Esophagus squamous epithelium (tissue), 5 donors: ENCODE results near the gene PYGM. TPM values are rescaled to one million over a fixed set of nuclear protein-coding genes. Genes with fewer than 3 reads are reported as not detected.
A peak's percentile ranks its signal among the peaks of the same experiment; 100 is the strongest.

Experiments used
- DNase-seq: peaks from one replicate; lab custom pipeline; 2025; lab: John Stamatoyannopoulos, UW
- H3K27ac ChIP-seq, 4 donors: fragments of 200-600 bp; sonication (generic); one replicate each; pipeline ENCODE4 v1.5.1; 2016 to 2019; ENCODE audit warnings: mild to moderate bottlenecking in 1 of 4
- H3K27me3 ChIP-seq, 4 donors: fragments of 200-600 bp; sonication (generic); 1 replicate in 3 of 4; 2 replicates in 1 of 4; pipeline versions ENCODE4 v1.5.1 to v1.6.0; 2017 to 2021; ENCODE audit warnings: antibody characterized with exemption in 1 of 4
- H3K36me3 ChIP-seq, 3 donors: fragments of 200-600 bp; sonication (generic); one replicate each; pipeline ENCODE4 v1.5.1; 2016 to 2019
- H3K4me1 ChIP-seq, 3 donors: fragments of 200-600 bp; sonication (generic); one replicate each; pipeline ENCODE4 v1.5.1; 2017 to 2019
- H3K4me3 ChIP-seq, 4 donors: fragments of 200-600 bp; sonication (generic); 1 replicate in 3 of 4; 2 replicates in 1 of 4; pipeline ENCODE4 v1.5.1; 2016 to 2019; ENCODE audit warnings: mild to moderate bottlenecking in 2 of 4, moderate library complexity in 1 of 4
- H3K9me3 ChIP-seq, 3 donors: fragments of 200-600 bp; sonication (generic); one replicate each; pipeline ENCODE4 v1.5.1; 2016 to 2019
- CTCF ChIP-seq, 6 experiments: fragments of 450-650 bp in 4 of 6; fragments of 200-600 bp in 2 of 6; sonication (generic) in 2 of 6; IDR thresholded peaks; one replicate each; pipeline ENCODE4 v1.5.1; 2016 to 2019; ENCODE audit warnings: antibody characterized with exemption in 6 of 6, mild to moderate bottlenecking in 4 of 6, moderate library complexity in 4 of 6
- POLR2A ChIP-seq, 4 donors: fragments of 450-650 bp; IDR thresholded peaks; one replicate each; pipeline ENCODE4 v1.6.1; 2017; ENCODE audit warnings: antibody characterized with exemption in 4 of 4, mild to moderate bottlenecking in 4 of 4, moderate library complexity in 3 of 4
- WGBS, 2 donors: methylation state at CpG; one replicate each; pipeline ENCODE4 v1.1.5; 2018; 5-methylcytosine and 5-hydroxymethylcytosine counted together
- intact Hi-C: fragments of 100-400 bp; cut with DNase I; formaldehyde crosslinking; loops from one replicate; pipeline ENCODE4 v1.15.0; 2022
- total RNA-seq, 4 donors: library from RNA; depleted of rRNA; stranded (reverse); fragments of >200 nt; gene quantifications; one replicate each; pipeline ENCODE4 v1.1.0, GENCODE V29; 2016
- donor health status: DM: yes; HTN: yes; CAD: no.

PYGM gene
- total RNA-seq, 4 donors from 2014 or later = 0.27 to 0.95 (median 0.39) TPM

- Histone ChIP-seq H3K36me3 (no peaks in the 10 kb centered on the region), H3K4me3 (peak overlapping the region; percentile 34 to 77 (median 52)), H3K27me3 (peaks cover 0 to 75% (median 11%) of the 10 kb centered on the region in 4 donors), H3K27ac (peak overlapping the region in 3 of 4 donors; percentile 78 to 95 (median 93)), H3K4me1 (peaks cover 34 to 57% (median 34%) of the 10 kb centered on the region in 3 donors), H3K9me3 (no peaks in the 10 kb centered on the region)
- DNase-seq = no peak
- TF ChIP-seq POLR2A (IDR thresholded peaks at IDR 0.05) (no peak), CTCF (IDR thresholded peaks at IDR 0.05) (no peak)
- intact Hi-C loops = no loop called here
- WGBS, 2 donors = 39 to 50% methylated on average over 19 of the region's 24 CpGs
These were observed 18.2 kb downstream of the PYGM start for GRCh38 chr11:64741375-64742086.

GRCh38 chr11:64739871-64740270, 19.9 kb downstream of the PYGM start:
- 84 to 91% methylated on average over 5 to 6 of the region's 12 CpGs for WGBS, 2 donors

GRCh38 chr11:64736654-64737053, 23.1 kb downstream of the PYGM start:
- Histone ChIP-seq H3K4me1 (peaks cover under 1 to 10% (median 4%) of the 10 kb centered on the region in 3 donors), H3K9me3 (no peaks in the 10 kb centered on the region), H3K27me3 (peaks cover 0 to 29% (median 1%) of the 10 kb centered on the region in 4 donors), H3K36me3 (peaks cover 0 to 3% (median 0%) of the 10 kb centered on the region in 3 donors), H3K4me3 (no peak overlapping the region), H3K27ac (no peak overlapping the region)
- no peak for TF ChIP-seq POLR2A (IDR thresholded peaks at IDR 0.05)
- TF ChIP-seq CTCF (IDR thresholded peaks at IDR 0.05) = no peak
- WGBS, 2 donors = 100% methylated on average over 1 of the region's 15 CpGs; no CpG with 5 or more reads in 1 of the 2 donors
- no peak for DNase-seq
- intact Hi-C loops = no loop called here

More at GRCh38 chr11:64739871-64740270, 19.9 kb downstream of the PYGM start:
- no peaks in the 10 kb centered on the region for H3K36me3 ChIP-seq
- peaks cover 0 to 61% (median 8%) of the 10 kb centered on the region in 4 donors for H3K27me3 ChIP-seq
- H3K27ac ChIP-seq = no peak overlapping the region
- no peak for DNase-seq
- no peaks in the 10 kb centered on the region for H3K9me3 ChIP-seq
- intact Hi-C loops = no loop called here
- TF ChIP-seq POLR2A (IDR thresholded peaks at IDR 0.05) (no peak), CTCF (IDR thresholded peaks at IDR 0.05) (no peak)
- H3K4me3 ChIP-seq = no peak overlapping the region
- peaks cover 23 to 42% (median 26%) of the 10 kb centered on the region in 3 donors for H3K4me1 ChIP-seq

DNA sequence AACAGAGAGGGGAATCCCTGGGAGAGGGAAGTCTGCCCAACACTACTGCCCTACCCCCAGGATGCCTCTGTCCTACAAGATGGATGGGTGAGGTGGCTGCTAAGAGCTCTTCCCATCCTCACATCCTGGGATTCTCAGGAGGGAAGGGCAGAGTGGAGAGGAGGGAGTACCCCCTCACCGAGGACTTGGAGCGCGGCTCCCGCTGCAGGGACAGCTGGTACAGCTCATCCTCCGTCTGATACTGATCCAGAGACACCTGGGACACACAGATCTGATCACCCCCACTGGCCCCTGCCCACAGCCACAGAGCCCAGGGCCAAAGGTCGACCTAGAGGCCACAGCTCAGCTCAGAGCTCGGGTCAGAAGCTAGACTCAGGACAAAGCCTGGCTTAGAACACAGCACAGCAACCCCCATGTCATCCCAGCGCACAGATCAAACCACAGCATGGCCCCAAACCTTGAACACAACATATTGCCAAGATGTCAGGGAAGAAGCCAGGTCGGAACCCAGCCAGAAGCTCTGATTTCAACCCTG, 24.0 kb downstream of the PYGM start:
- Histone ChIP-seq H3K4me1 (peaks cover 0 to 5% (median 4%) of the 10 kb centered on the region in 3 donors), H3K36me3 (peaks cover 0 to 3% (median 0%) of the 10 kb centered on the region in 3 donors), H3K27me3 (peaks cover 0 to 21% (median 0%) of the 10 kb centered on the region in 4 donors), H3K9me3 (no peaks in the 10 kb centered on the region), H3K27ac (no peak overlapping the region), H3K4me3 (no peak overlapping the region)
- intact Hi-C loops = no loop called here
- no peak for DNase-seq
- TF ChIP-seq CTCF (IDR thresholded peaks at IDR 0.05) (no peak), POLR2A (IDR thresholded peaks at IDR 0.05) (no peak)
- WGBS, 2 donors = 79 to 95% methylated on average over 2 to 4 of the region's 9 CpGs
